OCI-LY7 (cell line): ENCODE data around the gene PORCN. TPM values are rescaled to one million over a fixed set of nuclear protein-coding genes. Genes with fewer than 3 reads are reported as not detected.
A peak's percentile ranks its signal among the peaks of the same experiment; 100 is the strongest.

Source experiments
- BruUV-seq: library from RNA; stranded (reverse); fragments of 400-500 nt; replicated peaks from 2 replicates; lab custom pipeline; 2021; lab: Mats Ljungman, UMichigan
- CTCF ChIA-PET: fragments of 300-600 bp; sonication (Branson Sonifier 250); formaldehyde crosslinking; loops from one replicate; lab custom pipeline; 2022; ENCODE audit warnings: antibody characterized with exemption; ENCODE audit not compliant: unreplicated experiment; lab: Charles Lee
- POLR2A ChIA-PET: fragments of 300-600 bp; sonication (Branson Sonifier 250); formaldehyde crosslinking; loops from one replicate; lab custom pipeline; 2022; ENCODE audit warnings: antibody characterized with exemption; lab: Charles Lee
- DNase-seq: peaks from one replicate; pipeline ENCODE4 v3.0.0-alpha.2; 2015; ENCODE audit warnings: low spot score
- H2AFZ ChIP-seq: fragments of 200-600 bp; sonication (generic), shearing (Covaris generic); 2 replicates; pipeline ENCODE4 v1.6.1; 2014; ENCODE audit warnings: mild to moderate bottlenecking, antibody characterized with exemption, low read length, moderate library complexity
- H3K27ac ChIP-seq: fragments of 200-600 bp; sonication (generic); 2 replicates; pipeline ENCODE4 v1.5.1; 2014; ENCODE audit warnings: mixed run types, low read depth, mild to moderate bottlenecking, moderate library complexity, low read length, inconsistent platforms; ENCODE audit not compliant: poor library complexity, severe bottlenecking
- H3K36me3 ChIP-seq: fragments of 200-600 bp; sonication (generic); 2 replicates; pipeline ENCODE4 v1.6.1; 2014; ENCODE audit warnings: mild to moderate bottlenecking, antibody characterized with exemption, low read length, moderate library complexity, mixed read lengths; ENCODE audit not compliant: insufficient read depth
- H3K4me1 ChIP-seq: fragments of 200-600 bp; sonication (generic); 2 replicates; pipeline ENCODE4 v1.5.1; 2014; ENCODE audit warnings: mild to moderate bottlenecking, low read length; ENCODE audit not compliant: insufficient read depth, poor library complexity, severe bottlenecking
- H3K4me2 ChIP-seq: fragments of 200-600 bp; sonication (generic); 2 replicates; pipeline ENCODE4 v1.6.1; 2014; ENCODE audit warnings: mild to moderate bottlenecking, low read length
- H3K4me3 ChIP-seq: fragments of 200-600 bp; sonication (generic); 2 replicates; pipeline ENCODE4 v1.5.1; 2014; ENCODE audit warnings: mild to moderate bottlenecking, low read depth, low read length; ENCODE audit not compliant: poor library complexity, severe bottlenecking
- H3K79me2 ChIP-seq: fragments of 200-600 bp; sonication (generic); 2 replicates; pipeline ENCODE4 v1.6.1; 2016; ENCODE audit warnings: low read depth, mild to moderate bottlenecking, low read length, moderate library complexity, mixed read lengths; ENCODE audit not compliant: insufficient read depth
- H3K9me2 ChIP-seq: fragments of 200-600 bp; sonication (generic); 2 replicates; pipeline ENCODE4 v1.6.1; 2016; ENCODE audit warnings: mild to moderate bottlenecking, low read length, mixed read lengths; ENCODE audit not compliant: insufficient read depth
- H3K9me3 ChIP-seq: fragments of 200-600 bp; sonication (generic); 2 replicates; pipeline ENCODE4 v1.6.1; 2014; ENCODE audit warnings: mild to moderate bottlenecking, mixed run types, low read length, mixed read lengths
- H4K20me1 ChIP-seq: fragments of 200-600 bp; sonication (generic); 2 replicates; pipeline ENCODE4 v1.6.1; 2014; ENCODE audit warnings: mild to moderate bottlenecking, antibody characterized with exemption, low read length, moderate library complexity, mixed read lengths; ENCODE audit not compliant: insufficient read depth
- CTCF ChIP-seq: fragments of 200-600 bp; sonication (generic); conservative IDR thresholded peaks from 2 replicates; pipeline ENCODE4 v1.5.1; 2014; ENCODE audit warnings: mild to moderate bottlenecking, antibody characterized with exemption, low read length, moderate library complexity, mixed read lengths
- EZH2phosphoT487 ChIP-seq: fragments of 200-600 bp; sonication (generic); IDR thresholded peaks from 2 replicates; pipeline ENCODE4 v1.6.1; 2018; ENCODE audit warnings: low read depth, borderline replicate concordance, mild to moderate bottlenecking, mixed run types, antibody characterized with exemption, low read length, moderate library complexity, mixed read lengths
- intact Hi-C: fragments of 100-400 bp; cut with micrococcal nuclease; formaldehyde crosslinking; loops from one replicate; pipeline ENCODE4 v1.10.0; 2022; ENCODE audit not compliant: unreplicated experiment
- total RNA-seq, 2 experiments: library from RNA; depleted of rRNA in 1 of 2; stranded (reverse); fragments of >200 nt in 1 of 2; shearing (Covaris generic) in 1 of 2; gene quantifications; 2 replicates each; pipeline ENCODE4 v1.2.3, GENCODE V29; 2014 to 2022

PORCN gene
- total RNA-seq, 2 experiments from 2014 or later: 8.4 to 11.3 TPM

GRCh38 chrX:48509619-48510018, 827 bp downstream of the PORCN start:
- H4K20me1 ChIP-seq: no peaks in the 10 kb centered on the region
- ChIA-PET POLR2A (no interaction called here), CTCF (no interaction called here)
- no peak overlapping the region for H3K27ac ChIP-seq
- intact Hi-C loops: no loop called here
- no TSS peak for BruUV-seq
- peaks cover 9% of the 10 kb centered on the region for H3K4me1 ChIP-seq
- no peaks in the 10 kb centered on the region for H3K9me3 ChIP-seq
- peak overlapping the region; percentile 83 for H3K4me3 ChIP-seq
- H3K4me2 ChIP-seq: peak overlapping the region; percentile 79
- H3K79me2 ChIP-seq: no peaks in the 10 kb centered on the region
- DNase-seq: no peak
- H3K9me2 ChIP-seq: no peaks in the 10 kb centered on the region
- TF ChIP-seq EZH2phosphoT487 (no peak), CTCF (no peak)
- H2AFZ ChIP-seq: no peak overlapping the region; the same call in 1 of the 2 replicates
- H3K36me3 ChIP-seq: no peaks in the 10 kb centered on the region

GRCh38 chrX:48511560-48511959, 2.8 kb downstream of the PORCN start:
- H3K79me2 ChIP-seq: no peaks in the 10 kb centered on the region
- H3K4me1 ChIP-seq: peaks cover 10% of the 10 kb centered on the region
- no peaks in the 10 kb centered on the region for H3K36me3 ChIP-seq
- no peaks in the 10 kb centered on the region for H3K9me2 ChIP-seq
- H2AFZ ChIP-seq: no peak overlapping the region
- ChIA-PET CTCF (no interaction called here), POLR2A (no interaction called here)
- H3K9me3 ChIP-seq: no peaks in the 10 kb centered on the region
- no peak overlapping the region for H3K4me3 ChIP-seq
- DNase-seq: no peak
- no peak overlapping the region for H3K4me2 ChIP-seq
- intact Hi-C loops: no loop called here
- H3K27ac ChIP-seq: no peak overlapping the region
- H4K20me1 ChIP-seq: no peaks in the 10 kb centered on the region
- BruUV-seq: no TSS peak
- TF ChIP-seq EZH2phosphoT487 (no peak), CTCF (peak; percentile 50)

GRCh38 chrX:48512371-48512935, 3.7 kb downstream of the PORCN start:
- Histone ChIP-seq H2AFZ (no peak overlapping the region), H3K4me3 (no peak overlapping the region), H3K79me2 (no peaks in the 10 kb centered on the region), H3K36me3 (no peaks in the 10 kb centered on the region), H3K9me3 (no peaks in the 10 kb centered on the region), H3K4me1 (peaks cover 19% of the 10 kb centered on the region), H3K4me2 (no peak overlapping the region), H3K27ac (no peak overlapping the region), H4K20me1 (no peaks in the 10 kb centered on the region), H3K9me2 (no peaks in the 10 kb centered on the region)
- POLR2A ChIA-PET: no interaction called here
- no peak for DNase-seq
- TF ChIP-seq CTCF (no peak), EZH2phosphoT487 (no peak)
- BruUV-seq: no TSS peak
- intact Hi-C loops: no loop called here
- CTCF ChIA-PET: no interaction called here
